NB4 (cell line): ENCODE measurements around the gene ADAM12.

Experiments used
- DNase-seq: peaks from one replicate; pipeline ENCODE4 v3.0.0; 2010; ENCODE audit warnings: low read depth
- H3K4me3 ChIP-seq: one replicate; pipeline ENCODE4 v1.5.1; 2011; ENCODE audit warnings: mild to moderate bottlenecking, low read depth, low read length, moderate library complexity
- MYC ChIP-seq: IDR thresholded peaks from 2 replicates; pipeline ENCODE4 v1.6.1; 2011; ENCODE audit warnings: low read depth, low read length
- POLR2A ChIP-seq: IDR thresholded peaks from 2 replicates; pipeline ENCODE4 v1.6.1; 2011; ENCODE audit warnings: mild to moderate bottlenecking; ENCODE audit not compliant: insufficient read length; ENCODE audit errors: extremely low read depth
- TF ChIP-seq, protein P1 (sequence below): IDR thresholded peaks from one replicate; pipeline ENCODE4 v1.5.1; 2012; ENCODE audit warnings: low read depth, low read length
- TF ChIP-seq, protein P2 (sequence below): IDR thresholded peaks from 2 replicates; pipeline ENCODE4 v1.6.1; 2011; ENCODE audit warnings: low read depth, low read length

Gene ADAM12

DNA sequence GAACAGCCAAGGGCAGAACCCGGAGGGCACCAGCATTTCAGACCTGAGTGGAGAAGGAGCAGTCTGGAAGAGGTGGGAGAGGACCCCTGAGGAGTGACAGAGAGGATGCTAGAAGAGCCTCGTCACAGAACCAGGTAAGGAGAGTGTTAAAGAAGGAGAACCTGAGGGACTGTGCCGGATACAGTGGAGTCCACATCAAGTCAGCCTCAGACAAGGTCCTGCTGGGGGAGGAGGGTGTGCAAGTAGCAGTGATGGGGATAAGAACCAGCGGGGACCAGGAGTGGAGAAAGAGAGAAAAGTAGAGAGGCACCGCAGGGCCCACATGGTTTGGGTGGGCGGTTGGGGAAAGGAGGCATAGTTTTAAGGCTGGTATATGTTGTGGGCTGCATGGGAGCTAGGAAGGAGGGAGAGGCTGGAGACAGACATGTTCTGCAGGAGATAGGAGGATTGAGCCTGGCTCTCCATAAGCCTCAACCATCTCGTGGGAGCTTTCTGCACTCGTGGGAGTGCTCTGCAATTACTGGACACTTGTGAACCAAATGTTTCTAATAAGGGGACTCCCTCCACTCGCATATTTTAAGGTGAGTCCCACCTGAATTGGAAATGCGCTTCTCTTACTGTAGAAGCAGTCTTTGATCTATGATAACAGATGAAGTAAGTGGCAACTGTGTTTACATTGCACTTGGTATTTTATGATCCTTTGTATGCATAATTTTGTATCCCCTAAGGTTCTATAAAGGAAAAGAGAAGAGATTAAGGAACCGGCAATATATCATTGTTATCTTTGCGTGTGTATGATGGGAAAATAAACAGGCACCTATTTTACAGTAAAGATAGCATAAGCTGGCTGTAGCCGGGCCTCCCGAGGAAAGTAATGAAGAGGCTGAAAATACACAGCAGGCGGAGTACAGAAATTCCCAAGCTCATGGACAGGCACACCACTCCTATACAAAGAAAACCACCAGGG lies 154.8 kb downstream of the ADAM12 start:
- no peak for DNase-seq
- TF ChIP-seq, protein P1, sequence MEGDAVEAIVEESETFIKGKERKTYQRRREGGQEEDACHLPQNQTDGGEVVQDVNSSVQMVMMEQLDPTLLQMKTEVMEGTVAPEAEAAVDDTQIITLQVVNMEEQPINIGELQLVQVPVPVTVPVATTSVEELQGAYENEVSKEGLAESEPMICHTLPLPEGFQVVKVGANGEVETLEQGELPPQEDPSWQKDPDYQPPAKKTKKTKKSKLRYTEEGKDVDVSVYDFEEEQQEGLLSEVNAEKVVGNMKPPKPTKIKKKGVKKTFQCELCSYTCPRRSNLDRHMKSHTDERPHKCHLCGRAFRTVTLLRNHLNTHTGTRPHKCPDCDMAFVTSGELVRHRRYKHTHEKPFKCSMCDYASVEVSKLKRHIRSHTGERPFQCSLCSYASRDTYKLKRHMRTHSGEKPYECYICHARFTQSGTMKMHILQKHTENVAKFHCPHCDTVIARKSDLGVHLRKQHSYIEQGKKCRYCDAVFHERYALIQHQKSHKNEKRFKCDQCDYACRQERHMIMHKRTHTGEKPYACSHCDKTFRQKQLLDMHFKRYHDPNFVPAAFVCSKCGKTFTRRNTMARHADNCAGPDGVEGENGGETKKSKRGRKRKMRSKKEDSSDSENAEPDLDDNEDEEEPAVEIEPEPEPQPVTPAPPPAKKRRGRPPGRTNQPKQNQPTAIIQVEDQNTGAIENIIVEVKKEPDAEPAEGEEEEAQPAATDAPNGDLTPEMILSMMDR: no peak
- TF ChIP-seq POLR2A: no peak
- TF ChIP-seq, protein P2, sequence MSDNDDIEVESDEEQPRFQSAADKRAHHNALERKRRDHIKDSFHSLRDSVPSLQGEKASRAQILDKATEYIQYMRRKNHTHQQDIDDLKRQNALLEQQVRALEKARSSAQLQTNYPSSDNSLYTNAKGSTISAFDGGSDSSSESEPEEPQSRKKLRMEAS: no peak
- TF ChIP-seq MYC: no peak
- H3K4me3 ChIP-seq: no peak overlapping the region

DNA sequence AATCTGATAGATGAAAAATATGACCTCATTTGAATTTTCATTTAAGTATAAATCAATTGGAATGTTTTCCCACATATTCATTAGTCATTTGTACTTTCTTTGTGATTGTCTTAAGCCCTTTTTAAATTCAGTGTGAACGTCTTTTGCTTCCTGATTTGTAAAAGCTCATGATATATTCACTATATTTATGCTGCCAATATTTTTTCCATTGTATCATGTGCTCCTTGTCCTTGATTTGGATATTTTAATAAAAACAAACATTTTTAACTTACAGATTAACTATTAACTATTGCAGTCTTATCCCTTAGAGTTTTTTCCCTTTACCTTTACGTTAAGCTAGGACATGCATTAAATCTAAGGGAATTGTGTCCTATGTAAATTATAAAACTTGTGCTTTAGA lies 157.7 kb downstream of the ADAM12 start:
- no peak overlapping the region for H3K4me3 ChIP-seq
- no peak for DNase-seq
- TF ChIP-seq, protein P2: no peak
- TF ChIP-seq, protein P1: no peak
- TF ChIP-seq MYC (no peak), POLR2A (no peak)

DNA sequence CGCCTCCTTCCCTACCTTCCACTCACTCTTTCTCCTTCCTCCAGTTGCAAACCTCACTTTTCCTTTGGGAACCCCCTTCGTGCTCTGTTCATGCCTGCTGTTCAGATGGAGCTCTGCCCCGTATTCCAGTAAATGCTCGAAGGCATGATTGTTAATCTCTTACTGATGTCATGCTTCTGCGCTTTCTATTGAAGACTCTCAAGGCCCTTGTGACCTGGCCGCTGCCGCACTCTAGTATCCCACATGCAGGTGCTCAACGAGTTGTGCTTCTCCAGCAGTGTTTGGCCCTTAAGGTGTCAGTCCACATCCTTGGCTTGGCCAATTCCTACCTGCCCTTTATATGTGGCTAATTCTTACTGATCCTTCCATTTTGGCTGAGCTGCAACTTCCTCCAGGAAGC lies 158.6 kb downstream of the ADAM12 start:
- TF ChIP-seq, protein P1: no peak
- TF ChIP-seq, protein P2: no peak
- TF ChIP-seq POLR2A (no peak), MYC (no peak)
- H3K4me3 ChIP-seq: no peak overlapping the region
- no peak for DNase-seq

DNA sequence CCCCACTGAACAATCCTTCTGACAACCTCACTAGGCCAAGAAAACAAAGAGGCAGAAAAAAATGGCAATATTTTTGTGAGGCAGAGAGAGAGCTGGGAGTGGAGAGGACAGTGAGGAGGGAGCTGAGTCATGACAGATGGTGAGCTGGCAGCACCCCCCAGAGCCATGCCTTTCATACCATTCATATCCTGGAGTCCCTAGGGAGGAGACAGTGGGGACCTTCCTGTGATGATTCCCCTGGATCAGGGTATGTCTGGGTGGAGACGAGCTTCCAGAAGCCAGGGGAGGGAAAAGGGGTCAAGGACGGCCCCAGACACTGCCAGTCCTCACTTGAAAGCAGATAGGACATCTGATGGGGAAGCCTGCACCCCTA lies 160.5 kb downstream of the ADAM12 start:
- no peak overlapping the region for H3K4me3 ChIP-seq
- no peak for DNase-seq

DNA sequence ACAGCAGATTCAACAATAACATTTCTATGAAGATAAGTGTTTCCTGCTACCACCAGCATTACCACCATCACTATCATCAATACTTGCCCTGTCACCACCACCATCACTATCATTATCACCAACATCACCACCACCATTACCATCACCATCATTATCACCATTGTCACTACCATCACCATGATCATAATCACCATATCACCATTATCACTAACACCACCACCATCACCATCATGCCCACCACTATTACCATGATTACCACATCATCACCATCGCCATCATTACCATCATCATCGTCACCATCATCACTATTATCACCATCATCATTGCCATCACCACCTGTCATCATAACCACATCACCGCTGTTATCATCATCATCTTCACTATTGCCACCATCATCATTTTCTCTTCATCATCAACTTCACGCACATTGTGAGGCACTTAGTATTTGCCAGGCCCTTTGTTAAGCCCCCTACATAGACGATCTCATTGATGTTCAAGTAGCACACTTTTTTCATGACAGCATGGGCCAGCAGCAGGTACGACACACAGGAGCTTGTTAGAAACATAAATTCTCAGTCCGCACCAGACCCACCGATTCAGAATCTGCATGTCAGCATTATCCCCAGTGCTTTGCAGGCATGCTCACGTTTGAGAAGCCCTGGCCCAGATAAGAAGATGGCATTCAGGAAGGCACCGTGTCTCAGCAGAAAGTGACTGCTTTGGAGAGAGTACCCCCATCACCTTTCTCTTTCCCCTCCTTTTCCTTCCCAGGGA lies 161.1 kb downstream of the ADAM12 start:
- DNase-seq: no peak
- TF ChIP-seq, protein P2: no peak
- no peak for TF ChIP-seq MYC
- no peak for TF ChIP-seq POLR2A
- TF ChIP-seq, protein P1: no peak
- H3K4me3 ChIP-seq: no peak overlapping the region

More for the DNA sequence above, 160.5 kb downstream of the ADAM12 start:
- TF ChIP-seq, protein P2: no peak
- no peak for TF ChIP-seq POLR2A
- TF ChIP-seq, protein P1: no peak
- no peak for TF ChIP-seq MYC
